Smooth muscle cell (in vitro differentiated cells): ENCODE measurements around the gene KAZN. TPM values are rescaled to one million over a fixed set of nuclear protein-coding genes. Genes with fewer than 3 reads are reported as not detected.

Experiments used
- DNase-seq: peaks from one replicate; lab custom pipeline; 2025; ENCODE audit not compliant: unreplicated experiment; lab: John Stamatoyannopoulos, UW
- H2AFZ ChIP-seq: fragments of 200-600 bp; sonication (generic); 2 replicates; pipeline ENCODE4 v1.6.0; 2016; ENCODE audit warnings: antibody characterized with exemption, low read depth, mild to moderate bottlenecking
- H3F3A ChIP-seq: fragments of 200-600 bp; sonication (generic); 2 replicates; pipeline ENCODE4 v1.6.0; 2017; ENCODE audit warnings: antibody characterized with exemption, low read depth
- H3K27ac ChIP-seq: fragments of 200-600 bp; sonication (generic); 2 replicates; pipeline ENCODE4 v1.5.1; 2016; ENCODE audit warnings: low read depth, mild to moderate bottlenecking
- H3K27me3 ChIP-seq: fragments of 200-600 bp; sonication (generic); 2 replicates; pipeline ENCODE4 v1.6.1; 2016; ENCODE audit warnings: low read depth, mild to moderate bottlenecking
- H3K36me3 ChIP-seq: fragments of 200-600 bp; sonication (generic); 2 replicates; pipeline ENCODE4 v1.5.1; 2016; ENCODE audit warnings: low read depth
- H3K4me1 ChIP-seq: fragments of 200-600 bp; sonication (generic); 2 replicates; pipeline ENCODE4 v1.5.1; 2016; ENCODE audit warnings: low read depth
- H3K4me2 ChIP-seq: fragments of 200-600 bp; sonication (generic); 2 replicates; pipeline ENCODE4 v1.6.0; 2016; ENCODE audit warnings: mild to moderate bottlenecking
- H3K4me3 ChIP-seq: fragments of 200-600 bp; sonication (generic); 2 replicates; pipeline ENCODE4 v1.5.1; 2016; ENCODE audit warnings: mild to moderate bottlenecking
- H3K79me2 ChIP-seq: fragments of 200-600 bp; sonication (generic); 2 replicates; pipeline ENCODE4 v1.6.0; 2016; ENCODE audit warnings: low read depth, mild to moderate bottlenecking
- H3K9ac ChIP-seq: fragments of 200-600 bp; sonication (generic); 2 replicates; pipeline ENCODE4 v1.6.0; 2016; ENCODE audit warnings: low read depth
- H3K9me3 ChIP-seq: fragments of 200-600 bp; sonication (generic); replicated peaks from 2 replicates; pipeline ENCODE4 v1.5.1; 2016; ENCODE audit warnings: low read depth
- H4K20me1 ChIP-seq: fragments of 200-600 bp; sonication (generic); 2 replicates; pipeline ENCODE4 v1.6.0; 2016; ENCODE audit warnings: low read depth
- CTCF ChIP-seq: fragments of 200-600 bp; sonication (generic); IDR thresholded peaks from 2 replicates; pipeline ENCODE4 v1.5.1; 2017; ENCODE audit warnings: borderline replicate concordance, mild to moderate bottlenecking, antibody characterized with exemption; ENCODE audit not compliant: insufficient read depth, poor library complexity, severe bottlenecking
- WGBS: methylation state at CpG from one replicate; pipeline ENCODE4 v1.1.7; 2016; ENCODE audit warnings: low lambda C conversion rate; 5-methylcytosine and 5-hydroxymethylcytosine counted together
- polyA plus RNA-seq: library from polyadenylated mRNA; unstranded; fragments of >200 nt; fragmentation: Nextera tagmentation; extraction: Ambion mirVana; gene quantifications from 2 replicates; pipeline ENCODE4 v1.2.1, GENCODE V29; 2016
- total RNA-seq: library from RNA; depleted of rRNA; stranded (reverse); fragments of >200 nt; gene quantifications from 2 replicates; pipeline ENCODE4 v1.2.3, GENCODE V29; 2014

The KAZN gene
- total and polyA plus RNA-seq, 2 experiments from 2014 or later: 6.3 to 8.2 TPM

GRCh38 chr1:14945132-14946010 lies 346.9 kb downstream of the KAZN start:
- 25% methylated on average over 21 of the region's 26 CpGs for WGBS
- H2AFZ ChIP-seq: no peak overlapping the region
- H3K9me3 ChIP-seq: no peaks in the 10 kb centered on the region
- TF ChIP-seq CTCF: no peak
- H4K20me1 ChIP-seq: no peaks in the 10 kb centered on the region
- peaks cover 4% of the 10 kb centered on the region for H3K79me2 ChIP-seq
- peak overlapping the region; percentile 69 for H3K4me2 ChIP-seq
- H3K36me3 ChIP-seq: no peaks in the 10 kb centered on the region
- peak overlapping the region; percentile 14 for H3K9ac ChIP-seq
- H3K27me3 ChIP-seq: no peaks in the 10 kb centered on the region
- peak overlapping the region; percentile 80 for H3K27ac ChIP-seq
- no peak for DNase-seq
- H3K4me1 ChIP-seq: peaks cover 41% of the 10 kb centered on the region
- peaks cover 13% of the 10 kb centered on the region for H3F3A ChIP-seq
- H3K4me3 ChIP-seq: no peak overlapping the region

GRCh38 chr1:14946011-14946359 lies 347.5 kb downstream of the KAZN start:
- H3K36me3 ChIP-seq: no peaks in the 10 kb centered on the region
- H3K27ac ChIP-seq: peak overlapping the region; percentile 80
- no peaks in the 10 kb centered on the region for H4K20me1 ChIP-seq
- peaks cover 44% of the 10 kb centered on the region for H3K4me1 ChIP-seq
- no peak overlapping the region for H2AFZ ChIP-seq
- peak overlapping the region; percentile 69 for H3K4me2 ChIP-seq
- H3K4me3 ChIP-seq: no peak overlapping the region
- H3K9ac ChIP-seq: no peak overlapping the region
- peaks cover 4% of the 10 kb centered on the region for H3K79me2 ChIP-seq
- TF ChIP-seq CTCF: no peak
- DNase-seq: no peak
- H3K27me3 ChIP-seq: no peaks in the 10 kb centered on the region
- 72% methylated on average over 4 of the region's 4 CpGs for WGBS
- peaks cover 13% of the 10 kb centered on the region for H3F3A ChIP-seq
- no peaks in the 10 kb centered on the region for H3K9me3 ChIP-seq

- WGBS: 35% methylated on average over 14 of the region's 14 CpGs
- Histone ChIP-seq H4K20me1 (no peaks in the 10 kb centered on the region), H3K79me2 (peaks cover 4% of the 10 kb centered on the region), H3K4me1 (peaks cover 44% of the 10 kb centered on the region), H3K27me3 (no peaks in the 10 kb centered on the region), H3F3A (peaks cover 13% of the 10 kb centered on the region), H3K9ac (no peak overlapping the region), H3K9me3 (no peaks in the 10 kb centered on the region), H3K27ac (peak overlapping the region; percentile 80), H3K4me2 (peak overlapping the region; percentile 69), H3K36me3 (no peaks in the 10 kb centered on the region), H3K4me3 (no peak overlapping the region), H2AFZ (no peak overlapping the region)
- DNase-seq: no peak
- no peak for TF ChIP-seq CTCF
These were observed 348.3 kb downstream of the KAZN start for GRCh38 chr1:14946684-14947238.
